ENCODE data around the gene RAB32.

- TF ChIP-seq EZH2 (IDR thresholded peaks at IDR 0.05; ENCODE audit: insufficient read depth, poor library complexity, severe bottlenecking) = no peak
- TF ChIP-seq EZH2phosphoT487 (IDR thresholded peaks at IDR 0.05; ENCODE audit: insufficient read depth, low read depth) = no peak
These were observed 1.9 kb downstream of the RAB32 start for GRCh38 chr6:146545581-146545980.

Measured in GM23248 (cell line).